Measurements from ENCODE around the gene HDHD3. TPM values are rescaled to one million over a fixed set of nuclear protein-coding genes. Genes with fewer than 3 reads are reported as not detected.

Gene HDHD3
- total and polyA plus RNA-seq, 12 donors = 10.9 to 42.5 (median 18.7) TPM

DNA sequence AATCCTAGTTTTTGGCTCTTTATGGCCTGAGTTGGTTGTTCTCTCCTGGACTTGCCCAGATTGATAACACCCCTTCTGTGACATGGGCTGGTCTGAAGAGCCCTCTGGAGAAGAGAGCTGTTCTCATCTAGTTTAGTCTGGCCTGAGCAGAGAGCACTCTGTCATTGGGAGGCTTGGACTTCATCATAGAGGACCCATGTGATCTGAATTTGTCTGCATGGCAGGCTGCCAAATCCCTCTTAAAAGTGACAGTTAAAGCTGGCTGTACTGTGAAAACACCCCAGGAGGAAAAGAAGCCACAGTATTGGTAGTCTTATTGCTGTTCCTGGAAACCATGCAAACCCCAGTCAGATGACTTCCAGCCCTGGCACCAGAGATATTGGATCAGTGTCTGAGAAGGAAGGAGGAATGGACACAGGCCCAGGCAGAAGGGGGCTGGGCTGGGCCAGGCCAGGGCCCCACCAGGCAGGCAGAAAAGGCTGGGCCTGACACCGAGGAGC is 33.0 kb downstream of the HDHD3 start:
- TF ChIP-seq, protein P1, sequence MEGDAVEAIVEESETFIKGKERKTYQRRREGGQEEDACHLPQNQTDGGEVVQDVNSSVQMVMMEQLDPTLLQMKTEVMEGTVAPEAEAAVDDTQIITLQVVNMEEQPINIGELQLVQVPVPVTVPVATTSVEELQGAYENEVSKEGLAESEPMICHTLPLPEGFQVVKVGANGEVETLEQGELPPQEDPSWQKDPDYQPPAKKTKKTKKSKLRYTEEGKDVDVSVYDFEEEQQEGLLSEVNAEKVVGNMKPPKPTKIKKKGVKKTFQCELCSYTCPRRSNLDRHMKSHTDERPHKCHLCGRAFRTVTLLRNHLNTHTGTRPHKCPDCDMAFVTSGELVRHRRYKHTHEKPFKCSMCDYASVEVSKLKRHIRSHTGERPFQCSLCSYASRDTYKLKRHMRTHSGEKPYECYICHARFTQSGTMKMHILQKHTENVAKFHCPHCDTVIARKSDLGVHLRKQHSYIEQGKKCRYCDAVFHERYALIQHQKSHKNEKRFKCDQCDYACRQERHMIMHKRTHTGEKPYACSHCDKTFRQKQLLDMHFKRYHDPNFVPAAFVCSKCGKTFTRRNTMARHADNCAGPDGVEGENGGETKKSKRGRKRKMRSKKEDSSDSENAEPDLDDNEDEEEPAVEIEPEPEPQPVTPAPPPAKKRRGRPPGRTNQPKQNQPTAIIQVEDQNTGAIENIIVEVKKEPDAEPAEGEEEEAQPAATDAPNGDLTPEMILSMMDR (IDR thresholded peaks at IDR 0.05) = no peak
- peak overlapping the region; percentile 61 to 91 (median 82) for H3K27ac ChIP-seq
- intact Hi-C loops (cut with DNase I) = loop anchor here in 4 of 10 donors (5.0 kb wide), 3 partner anchors 34 to 59 kb away; partner anchors contain the start of genes ALAD (in 2 of the 4) and HDHD3 (in 1 of the 4)
- DNase-seq (peak; percentile 56 to 91), ATAC-seq (peak; percentile 69 to 94 (median 86))
- no peak overlapping the region for H3K4me3 ChIP-seq
- H3K27me3 ChIP-seq = no peaks in the 10 kb centered on the region
- peaks cover 0 to 30% (median 21%) of the 10 kb centered on the region in 9 donors for H3K4me1 ChIP-seq
- no peaks in the 10 kb centered on the region for H3K9me3 ChIP-seq
- 17 to 28% methylated on average over 1 of the region's 1 CpG for WGBS, 2 donors
- no peaks in the 10 kb centered on the region for H3K36me3 ChIP-seq

GRCh38 chr9:113341712-113342410 is 34.9 kb downstream of the HDHD3 start:
- DNase-seq (no peak), ATAC-seq (no peak)
- Histone ChIP-seq H3K27me3 (no peaks in the 10 kb centered on the region), H3K36me3 (no peaks in the 10 kb centered on the region), H3K9me3 (no peaks in the 10 kb centered on the region), H3K4me1 (peaks cover 0 to 31% (median 22%) of the 10 kb centered on the region in 9 donors), H3K27ac (no peak overlapping the region), H3K4me3 (no peak overlapping the region)
- TF ChIP-seq, protein P1 (IDR thresholded peaks at IDR 0.05) = no peak
- intact Hi-C loops (cut with DNase I) = loop anchor here in 5 of 10 donors (2.0 to 5.0 kb wide), 4 partner anchors 35 to 60 kb away; partner anchors contain the start of genes ALAD (in 3 of the 5) and HDHD3 (in 1 of the 5)
- 69 to 72% methylated on average over 9 of the region's 9 CpGs for WGBS, 2 donors

GRCh38 chr9:113340011-113340699 is 36.6 kb downstream of the HDHD3 start, which contains the start of gene WDR31:
TSS of gene WDR31 (minus strand) at chr9:113340275. CDS start at chr9:113332022, 8,253 bp downstream.
- DNase-seq (peak; percentile 86 to 88), ATAC-seq (peak; percentile 89 to 95 (median 92))
- WGBS, 2 donors = 1% methylated on average over 46 of the region's 46 CpGs
- Histone ChIP-seq H3K4me1 (peaks cover 0 to 31% (median 22%) of the 10 kb centered on the region in 9 donors), H3K36me3 (peaks cover 0 to 5% (median 0%) of the 10 kb centered on the region in 9 donors), H3K9me3 (no peaks in the 10 kb centered on the region), H3K4me3 (peak within 1 kb of the TSS; percentile 62 to 97 (median 75)), H3K27me3 (no peaks in the 10 kb centered on the region), H3K27ac (peak within 1 kb of the TSS; percentile 53 to 88 (median 78))
- TF ChIP-seq, protein P1 (IDR thresholded peaks at IDR 0.05) = peak in 2 of 9 donors; percentile 15
- intact Hi-C loops (cut with DNase I) = loop anchor here in 5 of 10 donors (2.0 to 5.0 kb wide), 4 partner anchors 37 to 62 kb away; partner anchors contain the start of genes ALAD (in 3 of the 5) and HDHD3 (in 1 of the 5)

DNA sequence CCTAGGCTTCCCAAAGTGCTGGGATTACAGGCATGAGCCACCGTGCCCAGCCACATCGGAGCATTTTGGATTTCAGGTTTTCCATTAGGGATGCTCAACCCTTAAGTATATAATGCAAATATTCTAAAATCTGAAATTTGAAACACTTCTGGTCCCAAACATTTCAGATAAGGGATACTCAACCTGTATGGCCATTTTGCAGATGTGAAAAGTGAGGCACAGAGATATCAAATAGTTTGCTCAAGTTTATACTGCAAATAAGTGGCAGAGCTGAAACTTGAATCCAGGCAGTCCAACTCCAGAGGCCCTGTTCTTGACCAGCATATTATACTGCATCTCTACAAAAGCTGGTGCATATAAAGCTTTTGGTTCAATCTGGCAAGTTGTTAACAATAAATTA is 39.1 kb downstream of the HDHD3 start:
- TF ChIP-seq, protein P1 (IDR thresholded peaks at IDR 0.05) = no peak
- no peaks in the 10 kb centered on the region for H3K9me3 ChIP-seq
- H3K27me3 ChIP-seq = no peaks in the 10 kb centered on the region
- 89 to 93% methylated on average over 2 of the region's 2 CpGs for WGBS, 2 donors
- intact Hi-C loops (cut with DNase I) = no loop called here
- peaks cover 0 to 5% (median 0%) of the 10 kb centered on the region in 9 donors for H3K36me3 ChIP-seq
- DNase-seq (no peak), ATAC-seq (no peak)
- H3K4me3 ChIP-seq = no peak overlapping the region
- H3K27ac ChIP-seq = no peak overlapping the region
- peaks cover 0 to 17% (median 12%) of the 10 kb centered on the region in 9 donors for H3K4me1 ChIP-seq

Data from heart right ventricle (tissue), 16 donors.